ENCODE data around the gene BUD23. TPM values are rescaled to one million over a fixed set of nuclear protein-coding genes. Genes with fewer than 3 reads are reported as not detected.

Gene BUD23
- total and polyA plus RNA-seq, 9 of the 15 experiments (the other 6 are each of a cell fraction or from before 2014, with no cell fraction given), result 79.5 to 270 (median 150) TPM

DNA sequence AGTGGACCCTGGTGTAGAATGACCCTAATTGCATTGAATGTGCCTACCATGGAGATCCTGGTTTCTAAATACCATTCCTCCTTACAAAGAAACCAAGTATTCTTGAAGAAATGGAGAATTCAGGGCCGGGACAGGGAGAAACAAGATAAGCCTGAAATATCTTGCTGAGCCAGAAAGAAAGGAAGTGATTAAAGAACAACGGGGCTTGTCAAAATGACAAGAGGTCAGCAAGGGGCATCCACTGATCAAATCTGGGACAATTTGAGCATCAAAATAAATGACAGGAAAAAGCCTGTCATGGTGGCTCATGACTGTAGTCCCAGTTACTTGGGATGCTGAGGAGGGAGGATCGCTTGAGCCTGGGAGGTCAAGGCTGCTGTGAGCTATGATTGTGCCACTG is 47.1 kb downstream of the BUD23 start (continued):
- no peak for TF ChIP-seq NFXL1 (CRISPR knock-in tag; IDR thresholded peaks at IDR 0.05)
- TF ChIP-seq, protein P1, sequence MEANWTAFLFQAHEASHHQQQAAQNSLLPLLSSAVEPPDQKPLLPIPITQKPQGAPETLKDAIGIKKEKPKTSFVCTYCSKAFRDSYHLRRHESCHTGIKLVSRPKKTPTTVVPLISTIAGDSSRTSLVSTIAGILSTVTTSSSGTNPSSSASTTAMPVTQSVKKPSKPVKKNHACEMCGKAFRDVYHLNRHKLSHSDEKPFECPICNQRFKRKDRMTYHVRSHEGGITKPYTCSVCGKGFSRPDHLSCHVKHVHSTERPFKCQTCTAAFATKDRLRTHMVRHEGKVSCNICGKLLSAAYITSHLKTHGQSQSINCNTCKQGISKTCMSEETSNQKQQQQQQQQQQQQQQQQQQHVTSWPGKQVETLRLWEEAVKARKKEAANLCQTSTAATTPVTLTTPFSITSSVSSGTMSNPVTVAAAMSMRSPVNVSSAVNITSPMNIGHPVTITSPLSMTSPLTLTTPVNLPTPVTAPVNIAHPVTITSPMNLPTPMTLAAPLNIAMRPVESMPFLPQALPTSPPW (CRISPR knock-in tag; IDR thresholded peaks at IDR 0.05), result 0 out of 2 replicates have a peak, but pooled peaks have one; percentile 20
- TF ChIP-seq SMARCA4 (IDR thresholded peaks at IDR 0.05), result 0 out of 2 replicates have a peak, but pooled peaks have one; percentile 34
- TF ChIP-seq PYGO2 (tag; IDR thresholded peaks at IDR 0.05), result no peak
- TF ChIP-seq JUNB (CRISPR knock-in tag; conservative IDR thresholded peaks at IDR 0.05), result no peak
- TF ChIP-seq STAT6 (CRISPR knock-in tag; IDR thresholded peaks at IDR 0.05), result no peak
- TF ChIP-seq TGIF2 (CRISPR knock-in tag; IDR thresholded peaks at IDR 0.05), result no peak
- no peak for TF ChIP-seq ZNF134 (CRISPR knock-in tag; conservative IDR thresholded peaks at IDR 0.05)
- no peak for TF ChIP-seq HMBOX1 (IDR thresholded peaks at IDR 0.05)
- TF ChIP-seq JUN (IDR thresholded peaks at IDR 0.05; ENCODE audit: borderline replicate concordance, low read depth, low read length), result no peak
- no peak for TF ChIP-seq JUN (CRISPR knock-in tag; IDR thresholded peaks at IDR 0.05; ENCODE audit: borderline replicate concordance)
- TF ChIP-seq PHTF2 (CRISPR knock-in tag; IDR thresholded peaks at IDR 0.05), result no peak
- peak; percentile 41; the same call in 1 of the 2 replicates for TF ChIP-seq SPI1 (IDR thresholded peaks at IDR 0.05; ENCODE audit: borderline replicate concordance, low read depth, low read length)
- TF ChIP-seq SMC3 (conservative IDR thresholded peaks at IDR 0.05; ENCODE audit: insufficient read depth, low read depth, low read length), result no peak
- TF ChIP-seq ZNF717 (CRISPR knock-in tag; IDR thresholded peaks at IDR 0.05), result no peak
- no peak for TF ChIP-seq ZNF707 (CRISPR knock-in tag; conservative IDR thresholded peaks at IDR 0.05)
- peak; percentile 77 for TF ChIP-seq ARID1B (IDR thresholded peaks at IDR 0.05)
- no peak for TF ChIP-seq SMARCC2 (IDR thresholded peaks at IDR 0.05; ENCODE audit: low read depth)
- no peak for TF ChIP-seq E4F1 (CRISPR knock-in tag; IDR thresholded peaks at IDR 0.05; ENCODE audit: borderline replicate concordance)
- TF ChIP-seq PHF20 (IDR thresholded peaks at IDR 0.05; ENCODE audit: partially characterized antibody), result no peak
- TF ChIP-seq HDAC3 (IDR thresholded peaks at IDR 0.05; ENCODE audit: borderline replicate concordance, partially characterized antibody), result no peak
- no peak for TF ChIP-seq PTRF (tag; IDR thresholded peaks at IDR 0.05)
- TF ChIP-seq SREBF1 (IDR thresholded peaks at IDR 0.05; ENCODE audit: borderline replicate concordance, low read depth, low read length), result no peak
- no peak for TF ChIP-seq ZNF212 (CRISPR knock-in tag; IDR thresholded peaks at IDR 0.05)
